ENCODE results near the gene DHRS2.
"Not testable (repeated sequence)": the region's sequence is repeated elsewhere in the genome, so short reads cannot be mapped to it uniquely, and the experiment has no call there.

The DHRS2 gene

DNA sequence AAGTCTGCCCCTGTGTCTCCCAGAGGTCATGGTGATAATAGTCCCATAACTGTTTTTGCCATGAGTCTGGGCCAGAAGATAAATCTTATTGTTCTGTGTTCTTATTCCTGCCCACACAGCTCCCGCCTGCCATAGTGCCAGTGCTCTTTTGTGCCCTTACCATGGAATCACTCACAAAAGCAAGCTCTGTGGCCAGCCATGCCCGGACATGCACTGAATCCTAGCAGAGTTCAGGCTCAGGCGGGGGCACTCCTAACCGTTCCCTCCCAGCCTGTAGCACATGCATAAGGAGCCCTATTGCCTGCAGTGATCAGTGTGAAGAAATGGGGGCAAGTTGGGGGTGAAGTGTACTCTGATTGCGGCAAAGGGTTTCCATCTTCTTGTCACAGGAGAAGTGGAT, 33.3 kb downstream of the DHRS2 start:
- no peak for DNase-seq (ENCODE audit: low read depth in 1 of 2, low spot score in 1 of 2)
- no peak for TF ChIP-seq JUND (IDR thresholded peaks at IDR 0.05; ENCODE audit: low read depth)
- in situ Hi-C loops (cut with HindIII; ENCODE audit: low pct_unique_long_range_greater_than_20kb, low sequenced_read_pairs) = no loop called here

DNA sequence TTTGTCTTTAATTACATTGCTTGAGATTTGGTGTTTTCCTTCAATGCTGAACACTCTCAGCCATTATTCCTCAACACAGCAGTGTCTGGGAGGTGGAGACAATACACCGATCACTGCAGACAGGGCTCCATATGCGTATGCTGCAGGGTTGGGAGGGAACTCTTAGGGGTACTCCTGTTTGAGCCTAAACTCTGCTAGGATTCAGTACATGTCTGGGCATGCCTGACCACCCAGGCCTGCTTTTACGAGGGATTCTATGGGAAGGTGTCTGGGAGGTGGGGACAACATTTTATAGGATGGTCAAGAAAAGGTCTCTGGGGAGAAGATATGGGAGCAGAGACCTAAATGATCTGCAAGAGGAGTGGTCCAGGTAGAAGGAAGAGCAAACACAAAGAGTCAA, 34.3 kb downstream of the DHRS2 start:
- DNase-seq (ENCODE audit: low read depth in 1 of 2, low spot score in 1 of 2) = no peak
- in situ Hi-C loops (cut with HindIII; ENCODE audit: low pct_unique_long_range_greater_than_20kb, low sequenced_read_pairs) = no loop called here
- TF ChIP-seq JUND (IDR thresholded peaks at IDR 0.05; ENCODE audit: low read depth) = no peak

DNA sequence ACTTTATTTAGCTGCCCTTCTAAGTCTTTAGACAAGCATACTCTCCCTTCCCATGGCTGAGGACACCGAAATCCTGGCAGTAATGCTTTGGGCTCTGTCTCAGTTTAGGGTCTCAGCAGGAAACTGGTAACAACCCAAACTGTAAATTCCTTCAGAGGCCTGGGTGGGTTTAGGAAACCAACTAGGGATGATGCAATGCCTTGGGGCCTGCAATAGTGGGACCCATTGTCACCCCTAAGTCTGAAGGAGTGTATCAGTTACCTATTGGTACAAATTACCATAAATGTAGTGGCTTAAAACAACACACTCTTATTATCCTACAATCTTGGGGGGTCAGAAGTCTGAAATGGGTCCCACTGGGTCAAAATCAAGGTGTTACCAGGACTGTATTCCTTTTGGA, 36.0 kb downstream of the DHRS2 start:
- no peak for DNase-seq (ENCODE audit: low read depth in 1 of 2, low spot score in 1 of 2)
- in situ Hi-C loops (cut with HindIII; ENCODE audit: low pct_unique_long_range_greater_than_20kb, low sequenced_read_pairs) = no loop called here
- TF ChIP-seq JUND (IDR thresholded peaks at IDR 0.05; ENCODE audit: low read depth) = no peak

DNA sequence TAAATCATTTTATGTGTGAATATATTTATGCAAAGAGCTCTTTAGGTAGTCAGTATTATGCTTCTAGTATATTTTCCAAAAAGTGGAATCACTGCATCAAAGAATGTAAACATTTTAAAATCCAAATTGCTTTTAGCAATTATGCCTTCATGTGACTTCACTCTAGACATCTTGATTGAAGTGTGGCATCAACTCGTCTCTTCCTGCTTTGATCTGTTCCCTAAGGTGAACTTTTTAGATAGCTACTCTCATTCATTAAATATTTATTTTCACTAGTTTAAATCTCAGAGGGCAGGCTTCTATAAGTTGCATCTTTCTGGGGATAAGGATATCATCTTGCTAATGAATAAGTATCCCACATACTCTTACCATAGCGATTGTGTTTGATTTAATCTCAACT, 39.2 kb downstream of the DHRS2 start:
- no peak for DNase-seq (ENCODE audit: low read depth in 1 of 2, low spot score in 1 of 2)
- in situ Hi-C loops (cut with HindIII; ENCODE audit: low pct_unique_long_range_greater_than_20kb, low sequenced_read_pairs) = no loop called here
- TF ChIP-seq JUND (IDR thresholded peaks at IDR 0.05; ENCODE audit: low read depth) = no peak

DNA sequence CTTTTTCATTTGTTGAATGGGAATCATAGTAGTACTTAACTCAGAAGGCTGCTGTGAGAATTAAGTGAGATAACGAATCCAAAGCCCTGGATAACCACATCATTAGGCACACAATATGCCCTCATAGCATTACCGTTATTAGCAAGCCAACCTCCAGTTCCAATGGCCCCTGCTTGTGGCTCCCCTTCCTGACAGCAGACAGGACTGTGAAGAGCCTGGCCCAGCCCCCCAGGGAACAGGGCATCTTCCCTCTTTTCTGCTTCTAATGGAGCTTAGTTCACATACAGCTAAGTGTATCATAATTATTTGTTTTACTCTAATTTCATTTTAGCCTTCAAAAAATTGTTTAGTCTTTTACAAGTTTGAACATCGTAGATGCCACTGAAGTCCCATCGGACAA, 39.7 kb downstream of the DHRS2 start:
- in situ Hi-C loops (cut with HindIII; ENCODE audit: low pct_unique_long_range_greater_than_20kb, low sequenced_read_pairs) = no loop called here
- DNase-seq (ENCODE audit: low read depth in 1 of 2, low spot score in 1 of 2) = no peak
- no peak for TF ChIP-seq JUND (IDR thresholded peaks at IDR 0.05; ENCODE audit: low read depth)

DNA sequence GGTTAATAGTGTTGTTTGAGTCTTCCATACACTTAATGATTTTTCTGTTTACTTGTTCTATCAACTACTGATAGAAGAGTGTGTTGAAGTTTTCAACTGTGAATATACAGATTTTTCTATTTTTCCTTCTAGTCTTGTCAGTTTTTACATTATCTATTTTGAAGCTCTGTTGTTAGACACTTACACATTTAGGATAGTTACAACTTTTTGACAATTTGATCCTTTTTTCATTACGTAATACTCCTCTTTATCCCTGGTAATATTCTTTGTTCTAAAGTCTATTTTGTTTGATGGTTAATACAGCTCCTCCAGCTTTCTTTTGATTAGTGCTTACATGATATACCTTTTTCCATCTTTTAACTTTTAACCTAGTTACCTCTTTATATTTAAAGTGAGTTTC, 45.2 kb downstream of the DHRS2 start:
- no peak for TF ChIP-seq JUND (IDR thresholded peaks at IDR 0.05; ENCODE audit: low read depth)
- DNase-seq (ENCODE audit: low read depth in 1 of 2, low spot score in 1 of 2) = no peak

DNA sequence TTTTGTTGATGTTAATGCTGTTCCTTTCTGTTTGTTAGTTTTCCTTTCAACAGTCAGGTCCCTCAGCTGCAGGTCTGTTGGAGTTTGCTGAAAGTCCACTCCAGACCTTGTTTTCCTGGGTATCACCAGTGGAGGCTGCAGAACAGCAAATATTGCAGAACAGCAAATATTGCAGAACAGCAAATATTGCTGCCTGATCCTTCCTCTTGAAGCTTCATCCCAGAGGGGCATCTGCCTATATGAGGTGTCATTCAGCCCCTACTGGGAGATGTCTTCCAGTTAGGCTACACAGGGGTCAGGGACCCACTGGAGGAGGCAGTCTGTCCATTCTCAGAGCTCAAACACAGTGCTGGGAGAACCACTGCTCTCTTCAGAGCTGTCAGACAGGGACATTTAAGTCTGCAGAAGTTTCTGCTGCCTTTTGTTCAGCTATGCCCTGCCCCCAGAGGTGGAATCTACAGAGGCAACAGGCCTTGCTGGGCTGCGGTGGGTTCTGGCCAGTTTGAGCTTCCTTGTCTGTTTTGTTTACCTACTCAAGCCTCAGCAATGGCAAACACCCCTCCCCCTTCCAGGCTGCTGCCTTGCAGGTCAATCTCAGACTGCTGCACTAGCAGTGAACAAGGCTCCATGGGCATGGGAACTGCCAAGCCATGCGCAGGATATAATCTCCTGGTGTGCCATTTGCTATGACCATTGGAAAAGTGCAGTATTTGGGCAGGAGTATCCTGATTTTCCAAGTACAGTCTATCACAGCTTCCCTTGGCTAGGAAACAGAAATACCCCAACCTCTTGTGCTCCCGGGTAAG, 53.7 kb downstream of the DHRS2 start:
- in situ Hi-C loops (cut with HindIII; ENCODE audit: low pct_unique_long_range_greater_than_20kb, low sequenced_read_pairs) = not testable (repeated sequence)
- peak in 1 of 2 experiments; percentile 75 for DNase-seq (ENCODE audit: low read depth in 1 of 2, low spot score in 1 of 2)

More for the DNA sequence above, 45.2 kb downstream of the DHRS2 start:
- in situ Hi-C loops (cut with HindIII; ENCODE audit: low pct_unique_long_range_greater_than_20kb, low sequenced_read_pairs) = no loop called here

DNA sequence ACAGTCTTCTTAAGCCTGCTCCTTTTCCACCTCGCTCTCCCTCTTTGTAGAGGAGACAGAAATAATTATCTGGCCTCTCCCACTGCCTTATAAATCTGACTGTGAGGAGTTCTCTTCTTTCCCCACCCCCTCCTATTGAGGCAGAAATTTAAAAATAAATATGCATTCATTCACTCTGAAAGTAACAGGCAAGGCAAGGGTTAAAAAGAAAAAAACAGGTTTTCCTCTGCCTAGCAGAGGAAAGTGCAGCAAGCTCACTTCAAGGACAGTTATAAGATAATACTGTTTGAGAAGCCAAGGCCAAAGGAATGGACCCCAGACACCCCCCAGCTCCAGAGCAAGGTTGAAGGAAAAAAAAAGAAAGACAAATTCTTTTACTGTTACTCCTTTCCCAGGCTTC, 56.3 kb downstream of the DHRS2 start:
- in situ Hi-C loops (cut with HindIII; ENCODE audit: low pct_unique_long_range_greater_than_20kb, low sequenced_read_pairs) = no loop called here
- no peak for TF ChIP-seq JUND (IDR thresholded peaks at IDR 0.05; ENCODE audit: low read depth)
- no peak for DNase-seq (ENCODE audit: low read depth in 1 of 2, low spot score in 1 of 2)

DNA sequence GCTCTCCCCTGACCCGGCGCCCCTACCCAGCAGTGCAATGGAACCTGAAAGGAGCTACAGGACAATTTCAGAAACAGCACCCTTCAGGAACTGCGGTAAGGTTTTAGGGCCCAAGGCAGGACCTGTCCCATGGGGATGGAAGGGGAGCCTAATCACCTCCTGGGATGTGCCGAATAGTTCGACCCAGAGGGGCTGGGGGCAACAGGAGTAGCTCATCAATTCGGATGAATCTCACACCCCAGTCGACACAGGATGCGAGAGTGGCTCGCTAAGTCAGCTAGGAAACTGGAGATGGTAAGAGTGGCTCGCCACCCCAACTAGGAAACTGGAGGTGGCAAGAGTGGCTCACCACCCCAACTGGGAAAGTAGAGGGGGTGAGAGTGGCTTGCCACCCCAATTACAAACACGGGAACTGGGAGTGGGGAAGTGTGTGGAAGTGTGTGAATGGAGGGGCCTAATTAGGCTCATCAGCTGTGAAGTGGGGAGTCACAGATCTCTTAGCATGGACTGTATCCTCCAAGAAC, 57.1 kb downstream of the DHRS2 start:
- in situ Hi-C loops (cut with HindIII; ENCODE audit: low pct_unique_long_range_greater_than_20kb, low sequenced_read_pairs) = no loop called here
- no peak for DNase-seq (ENCODE audit: low read depth in 1 of 2, low spot score in 1 of 2)
- no peak for TF ChIP-seq JUND (IDR thresholded peaks at IDR 0.05; ENCODE audit: low read depth)

DNA sequence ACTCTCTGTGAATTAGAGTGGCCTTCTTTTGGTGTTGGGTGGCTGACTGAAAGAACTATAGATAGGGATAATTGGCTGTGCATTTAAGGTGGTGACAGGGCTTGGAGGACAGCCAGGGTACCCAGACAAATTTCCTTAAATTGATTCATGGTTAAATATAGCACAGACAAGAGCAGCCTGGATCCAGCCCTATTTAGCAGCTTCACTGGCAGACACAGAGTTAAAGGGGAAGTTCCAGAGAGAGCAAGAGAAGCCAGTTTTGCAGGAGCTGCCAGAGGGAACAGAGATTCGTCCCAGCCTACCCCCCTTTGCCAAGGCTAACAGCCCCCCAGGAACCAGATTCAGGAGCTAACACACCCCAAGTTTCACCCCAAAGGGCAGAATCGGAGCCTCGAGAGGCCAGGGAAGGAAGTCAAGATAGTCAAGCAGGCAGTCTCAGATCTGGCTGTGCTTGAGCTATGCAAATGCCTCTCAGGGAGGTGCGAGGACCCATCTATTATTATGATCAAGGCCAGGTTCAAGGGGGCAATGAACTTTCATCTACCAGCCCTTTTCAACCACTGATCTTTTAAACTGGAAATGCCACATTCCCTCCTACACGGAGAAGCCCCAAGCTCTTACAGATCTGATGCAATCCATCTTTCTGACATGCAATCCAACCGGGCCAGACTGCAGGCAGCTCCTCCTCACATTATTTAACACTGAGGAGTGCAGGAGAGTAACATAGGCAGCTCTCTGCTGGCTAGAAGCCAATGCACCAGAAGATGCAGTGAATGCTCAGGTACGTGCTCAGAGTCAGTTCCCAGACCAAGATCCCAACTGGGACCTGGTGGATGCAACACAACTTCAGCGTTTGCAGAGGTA, 58.2 kb downstream of the DHRS2 start:
- in situ Hi-C loops (cut with HindIII; ENCODE audit: low pct_unique_long_range_greater_than_20kb, low sequenced_read_pairs) = no loop called here
- DNase-seq (ENCODE audit: low read depth in 1 of 2, low spot score in 1 of 2) = peak in 1 of 2 experiments; percentile 89

More for the DNA sequence above, 58.2 kb downstream of the DHRS2 start:
- TF ChIP-seq JUND (IDR thresholded peaks at IDR 0.05; ENCODE audit: low read depth) = no peak

Data from T47D (cell line).